Gastrocnemius medialis (tissue), 4 donors: ENCODE results near the gene LIME1. TPM values are rescaled to one million over a fixed set of nuclear protein-coding genes. Genes with fewer than 3 reads are reported as not detected.
A peak's percentile ranks its signal among the peaks of the same experiment; 100 is the strongest.

Source experiments
- ATAC-seq, 2 donors: fragments of 150-250 bp; one replicate each; pipeline ENCODE4 v1.9.1; 2016
- DNase-seq, 2 donors: peaks; one replicate each; pipeline ENCODE4 v3.0.0-alpha.2; 2019
- H3K27ac ChIP-seq, 4 donors: fragments of 200-600 bp; sonication (generic); 1 replicate in 1 of 4; 2 replicates in 3 of 4; pipeline ENCODE4 v1.5.1; 2016 to 2018; ENCODE audit warnings: mild to moderate bottlenecking in 2 of 4, moderate library complexity in 1 of 4
- H3K27me3 ChIP-seq, 3 donors: fragments of 200-600 bp; sonication (generic) in 2 of 3; 1 replicate in 1 of 3; 2 replicates in 2 of 3; pipeline versions ENCODE4 v1.5.1 to v1.6.0; 2016 to 2019; ENCODE audit warnings: mild to moderate bottlenecking in 1 of 3, moderate library complexity in 1 of 3
- H3K36me3 ChIP-seq, 2 donors: fragments of 200-600 bp; sonication (generic) in 1 of 2; one replicate each; pipeline ENCODE4 v1.5.1; 2017 to 2018
- H3K4me1 ChIP-seq, 2 donors: fragments of 200-600 bp; sonication (generic) in 1 of 2; one replicate each; pipeline ENCODE4 v1.5.1; 2016 to 2017; ENCODE audit warnings: mild to moderate bottlenecking in 2 of 2
- H3K4me3 ChIP-seq, 4 donors: fragments of 200-600 bp; sonication (generic) in 3 of 4; 1 replicate in 1 of 4; 2 replicates in 3 of 4; pipeline ENCODE4 v1.5.1; 2016 to 2019; ENCODE audit warnings: mild to moderate bottlenecking in 2 of 4
- H3K9me3 ChIP-seq, 3 donors: fragments of 200-600 bp; sonication (generic) in 2 of 3; 1 replicate in 1 of 3; 2 replicates in 2 of 3; pipeline ENCODE4 v1.5.1; 2016 to 2019
- POLR2A ChIP-seq, 2 donors: fragments of 450-650 bp; IDR thresholded peaks; one replicate each; pipeline ENCODE4 v1.6.1; 2017; ENCODE audit warnings: antibody characterized with exemption in 2 of 2, mild to moderate bottlenecking in 2 of 2, moderate library complexity in 2 of 2
- in situ Hi-C, 4 donors: fragments of 200-750 bp; cut with MboI; loops; one replicate each; pipeline versions ENCODE4 v1.15.0 to v1.8.0; 2017; ENCODE audit warnings: low sequenced_read_pairs in 4 of 4
- intact Hi-C: fragments of 100-400 bp; cut with DNase I; formaldehyde crosslinking; loops from one replicate; pipeline ENCODE4 v1.15.1; 2023; ENCODE audit warnings: low total_unique reads
- total RNA-seq, 4 donors: library from RNA; depleted of rRNA; stranded (reverse); fragments of >200 nt; gene quantifications; one replicate each; pipeline versions ENCODE4 v1.1.0 to v1.2.3, GENCODE V29; 2016
- TF ChIP-seq, protein P1 (sequence below), 5 experiments: fragments of 450-650 bp in 3 of 5; fragments of 200-600 bp in 2 of 5; sonication (generic) in 2 of 5; IDR thresholded peaks in 4 of 5; conservative IDR thresholded peaks in 1 of 5; 1 replicate in 4 of 5; 2 replicates in 1 of 5; pipeline ENCODE4 v1.5.1; 2016 to 2019; ENCODE audit warnings: antibody characterized with exemption in 5 of 5, mild to moderate bottlenecking in 3 of 5, moderate library complexity in 3 of 5

The LIME1 gene
- total RNA-seq, 4 donors from 2014 or later = 2.0 to 6.3 (median 4.1) TPM

DNA sequence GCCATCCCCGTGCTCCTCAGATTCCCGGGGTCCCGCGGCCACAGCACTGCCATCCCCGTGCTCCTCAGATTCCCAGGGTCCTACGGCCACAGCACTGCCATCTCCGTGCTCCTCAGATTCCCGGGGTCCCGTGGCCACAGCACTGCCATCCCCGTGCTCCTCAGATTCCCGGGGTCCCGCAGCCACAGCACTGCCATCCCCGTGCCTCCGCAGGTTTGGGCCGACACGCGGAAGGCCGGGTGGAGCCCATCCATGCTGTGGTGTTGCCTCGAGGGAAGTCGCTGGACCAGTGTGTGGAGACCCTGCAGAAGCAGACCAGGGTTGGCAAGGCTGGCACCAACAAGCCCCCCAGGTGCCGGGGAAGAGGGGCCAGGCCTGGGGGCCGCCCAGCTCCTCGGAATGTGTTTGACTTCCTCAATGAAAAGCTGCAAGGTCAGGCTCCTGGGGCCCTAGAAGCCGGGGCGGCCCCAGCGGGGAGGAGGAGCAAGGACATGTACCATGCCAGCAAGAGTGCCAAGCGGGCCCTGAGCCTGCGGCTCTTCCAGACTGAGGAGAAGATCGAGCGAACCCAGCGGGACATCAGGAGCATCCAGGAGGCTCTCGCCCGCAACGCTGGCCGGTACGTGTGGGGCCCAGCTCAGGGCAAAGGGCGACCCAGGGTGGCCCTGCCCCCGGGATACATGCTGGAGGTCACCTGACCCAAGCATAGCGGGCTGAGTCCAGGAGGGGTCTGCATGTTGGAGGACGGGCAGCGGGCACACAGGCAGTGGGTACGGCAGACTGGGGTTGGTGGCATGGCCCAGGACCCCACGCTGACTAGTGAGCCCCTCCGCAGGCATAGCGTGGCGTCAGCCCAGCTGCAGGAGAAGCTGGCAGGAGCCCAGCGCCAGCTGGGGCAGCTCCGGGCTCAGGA is 1.3 kb upstream of the LIME1 start:
- intact Hi-C loops (loop anchor here (5.0 kb wide), 1 partner anchor 93 kb away; no protein-coding TSS in a partner anchor), in situ Hi-C loops (no loop called here)
- Histone ChIP-seq H3K36me3 (peaks cover 0 to 35% of the 10 kb centered on the region in 2 donors), H3K27me3 (no peaks in the 10 kb centered on the region), H3K4me3 (no peak overlapping the region), H3K27ac (no peak overlapping the region), H3K4me1 (peaks cover 7 to 15% of the 10 kb centered on the region in 2 donors), H3K9me3 (no peaks in the 10 kb centered on the region)
- TF ChIP-seq, protein P1, sequence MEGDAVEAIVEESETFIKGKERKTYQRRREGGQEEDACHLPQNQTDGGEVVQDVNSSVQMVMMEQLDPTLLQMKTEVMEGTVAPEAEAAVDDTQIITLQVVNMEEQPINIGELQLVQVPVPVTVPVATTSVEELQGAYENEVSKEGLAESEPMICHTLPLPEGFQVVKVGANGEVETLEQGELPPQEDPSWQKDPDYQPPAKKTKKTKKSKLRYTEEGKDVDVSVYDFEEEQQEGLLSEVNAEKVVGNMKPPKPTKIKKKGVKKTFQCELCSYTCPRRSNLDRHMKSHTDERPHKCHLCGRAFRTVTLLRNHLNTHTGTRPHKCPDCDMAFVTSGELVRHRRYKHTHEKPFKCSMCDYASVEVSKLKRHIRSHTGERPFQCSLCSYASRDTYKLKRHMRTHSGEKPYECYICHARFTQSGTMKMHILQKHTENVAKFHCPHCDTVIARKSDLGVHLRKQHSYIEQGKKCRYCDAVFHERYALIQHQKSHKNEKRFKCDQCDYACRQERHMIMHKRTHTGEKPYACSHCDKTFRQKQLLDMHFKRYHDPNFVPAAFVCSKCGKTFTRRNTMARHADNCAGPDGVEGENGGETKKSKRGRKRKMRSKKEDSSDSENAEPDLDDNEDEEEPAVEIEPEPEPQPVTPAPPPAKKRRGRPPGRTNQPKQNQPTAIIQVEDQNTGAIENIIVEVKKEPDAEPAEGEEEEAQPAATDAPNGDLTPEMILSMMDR (IDR thresholded peaks at IDR 0.05 in 4 of 5, conservative IDR thresholded peaks at IDR 0.05 in 1 of 5) = no peak
- no peak for TF ChIP-seq POLR2A (IDR thresholded peaks at IDR 0.05)
- no peak for DNase-seq
- no peak for ATAC-seq

DNA sequence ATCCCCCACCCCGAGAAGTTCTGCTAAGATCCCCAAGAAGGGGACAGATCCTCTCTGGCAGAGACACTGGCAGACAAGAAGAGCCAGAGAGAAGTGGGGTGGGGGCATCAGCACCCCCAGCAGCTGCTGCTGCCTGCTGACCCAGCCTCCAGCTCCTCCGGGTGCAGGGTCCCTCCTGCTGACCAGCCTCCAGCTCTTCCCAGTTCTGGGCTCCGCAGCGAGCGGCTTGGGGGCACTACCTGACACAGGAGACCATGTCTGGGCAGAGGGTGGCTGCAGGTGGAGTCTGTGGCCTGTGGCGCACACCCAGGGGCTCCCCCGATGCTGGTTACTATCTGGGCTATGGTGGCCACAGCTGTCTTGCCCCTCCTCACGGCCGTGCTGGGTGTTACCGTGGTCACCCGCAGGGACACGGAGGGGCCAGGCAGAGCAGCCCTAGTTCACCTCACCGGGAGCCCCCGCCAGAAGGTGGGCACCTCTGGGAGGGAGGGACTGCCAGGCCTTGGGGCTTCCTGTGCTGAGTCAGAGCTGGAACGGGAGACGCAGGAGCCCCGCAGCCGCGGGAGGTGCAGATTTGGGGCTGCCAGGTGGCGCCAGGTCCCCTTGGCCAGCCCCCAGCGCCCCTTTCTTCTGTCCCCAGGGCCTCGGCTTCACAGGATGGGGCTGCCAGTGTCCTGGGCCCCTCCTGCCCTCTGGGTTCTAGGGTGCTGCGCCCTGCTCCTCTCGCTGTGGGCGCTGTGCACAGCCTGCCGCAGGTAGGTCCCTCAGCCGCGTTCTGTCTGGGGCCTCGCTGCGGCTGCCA is 630 bp downstream of the LIME1 start:
- peaks cover 17 to 32% of the 10 kb centered on the region in 2 donors for H3K4me1 ChIP-seq
- in situ Hi-C loops = no loop called here
- DNase-seq = no peak

DNA sequence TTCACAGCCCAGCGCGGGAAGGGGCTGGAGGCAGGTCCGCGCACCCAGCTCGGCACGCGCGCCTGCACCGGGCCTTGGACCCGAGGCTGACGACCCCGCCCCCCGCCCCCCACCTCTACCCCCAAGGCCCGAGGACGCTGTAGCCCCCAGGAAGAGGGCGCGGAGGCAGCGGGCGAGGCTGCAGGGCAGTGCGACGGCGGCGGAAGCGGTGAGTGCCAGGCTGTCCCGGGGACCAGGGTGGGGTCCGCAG is 1.2 kb downstream of the LIME1 start:
- DNase-seq (no peak), ATAC-seq (no peak)
- Histone ChIP-seq H3K27me3 (no peaks in the 10 kb centered on the region), H3K27ac (no peak overlapping the region), H3K9me3 (no peaks in the 10 kb centered on the region), H3K4me1 (peaks cover 17 to 32% of the 10 kb centered on the region in 2 donors), H3K36me3 (peaks cover 0 to 35% of the 10 kb centered on the region in 2 donors), H3K4me3 (no peak overlapping the region)
- no peak for TF ChIP-seq POLR2A (IDR thresholded peaks at IDR 0.05)
- TF ChIP-seq, protein P1 (IDR thresholded peaks at IDR 0.05 in 4 of 5, conservative IDR thresholded peaks at IDR 0.05 in 1 of 5) = no peak
- intact Hi-C loops = loop anchor here (5.0 kb wide), 1 partner anchor 95 kb away; no protein-coding TSS in a partner anchor
- in situ Hi-C loops = no loop called here

More for the DNA sequence above, 630 bp downstream of the LIME1 start:
- TF ChIP-seq, protein P1 (IDR thresholded peaks at IDR 0.05 in 4 of 5, conservative IDR thresholded peaks at IDR 0.05 in 1 of 5) = no peak
- no peak for TF ChIP-seq POLR2A (IDR thresholded peaks at IDR 0.05)
- no peak overlapping the region for H3K27ac ChIP-seq
- no peak overlapping the region for H3K4me3 ChIP-seq
- no peaks in the 10 kb centered on the region for H3K27me3 ChIP-seq
- ATAC-seq = no peak
- H3K36me3 ChIP-seq = peaks cover 0 to 35% of the 10 kb centered on the region in 2 donors
- H3K9me3 ChIP-seq = no peaks in the 10 kb centered on the region
- intact Hi-C loops = loop anchor here (5.0 kb wide), 1 partner anchor 95 kb away; no protein-coding TSS in a partner anchor

DNA sequence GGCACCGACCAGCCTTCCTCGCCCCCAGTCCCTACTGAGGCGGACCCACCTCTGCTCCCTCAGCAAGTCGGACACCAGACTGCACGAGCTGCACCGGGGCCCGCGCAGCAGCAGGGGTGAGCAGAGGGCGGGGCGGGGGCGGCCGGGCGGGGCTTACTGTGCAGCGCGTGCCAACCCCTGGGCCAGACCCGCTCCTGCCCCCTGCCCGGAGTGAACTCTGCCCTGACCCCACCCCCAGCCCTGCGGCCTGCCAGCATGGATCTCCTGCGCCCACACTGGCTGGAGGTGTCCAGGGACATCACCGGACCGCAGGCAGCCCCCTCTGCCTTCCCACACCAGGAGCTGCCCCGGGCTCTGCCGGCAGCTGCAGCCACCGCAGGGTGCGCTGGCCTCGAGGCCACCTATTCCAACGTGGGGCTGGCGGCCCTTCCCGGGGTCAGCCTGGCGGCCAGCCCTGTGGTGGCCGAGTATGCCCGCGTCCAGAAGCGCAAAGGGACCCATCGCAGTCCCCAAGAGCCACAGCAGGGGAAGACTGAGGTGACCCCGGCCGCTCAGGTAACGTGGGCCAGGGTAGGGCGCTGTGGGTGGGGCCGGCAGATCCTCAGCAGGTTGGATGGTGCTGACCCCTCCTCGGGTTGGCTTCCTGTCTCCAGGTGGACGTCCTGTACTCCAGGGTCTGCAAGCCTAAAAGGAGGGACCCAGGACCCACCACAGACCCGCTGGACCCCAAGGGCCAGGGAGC is 1.7 kb downstream of the LIME1 start:
- DNase-seq (no peak), ATAC-seq (no peak)
- Histone ChIP-seq H3K27me3 (no peaks in the 10 kb centered on the region), H3K36me3 (peaks cover 0 to 36% of the 10 kb centered on the region in 2 donors), H3K27ac (peak overlapping the region; percentile 93 to 99 (median 97)), H3K9me3 (no peaks in the 10 kb centered on the region), H3K4me3 (peak overlapping the region in 2 of 4 donors; percentile 57 to 91), H3K4me1 (peaks cover 17 to 32% of the 10 kb centered on the region in 2 donors)
- in situ Hi-C loops = no loop called here
- TF ChIP-seq, protein P1 (IDR thresholded peaks at IDR 0.05 in 4 of 5, conservative IDR thresholded peaks at IDR 0.05 in 1 of 5) = no peak
- no peak for TF ChIP-seq POLR2A (IDR thresholded peaks at IDR 0.05)
- intact Hi-C loops = loop anchor here (5.0 kb wide), 1 partner anchor 96 kb away; no protein-coding TSS in a partner anchor
